Neutrophil (primary cell): ENCODE measurements around the gene HYAL1.

ENCODE experiments used
- H3K27ac ChIP-seq: fragments of 200-600 bp; sonication (generic); 2 replicates; pipeline ENCODE4 v1.5.1; 2016; ENCODE audit warnings: mild to moderate bottlenecking, moderate library complexity
- H3K27me3 ChIP-seq: fragments of 200-600 bp; sonication (generic); 2 replicates; pipeline ENCODE4 v1.6.0; 2016; ENCODE audit warnings: mild to moderate bottlenecking
- H3K36me3 ChIP-seq: fragments of 200-600 bp; sonication (generic); 2 replicates; pipeline ENCODE4 v1.5.1; 2017
- H3K4me1 ChIP-seq, 2 experiments: fragments of 200-600 bp in 1 of 2; sonication (generic) in 1 of 2; 1 replicate in 1 of 2; 2 replicates in 1 of 2; pipeline versions ENCODE4 v1.5.1 to v1.6.1; 2013 to 2016; ENCODE audit warnings: low read depth in 1 of 2, low read length in 1 of 2, mild to moderate bottlenecking in 1 of 2, moderate library complexity in 1 of 2; ENCODE audit not compliant: control insufficient read depth in 1 of 2, insufficient read depth in 1 of 2
- H3K4me3 ChIP-seq, 2 experiments: fragments of 200-600 bp in 1 of 2; sonication (generic) in 1 of 2; 1 replicate in 1 of 2; 2 replicates in 1 of 2; pipeline ENCODE4 v1.5.1; 2013 to 2016; ENCODE audit warnings: low read depth in 1 of 2, low read length in 1 of 2, mild to moderate bottlenecking in 1 of 2, moderate library complexity in 1 of 2
- H3K9me3 ChIP-seq: fragments of 200-600 bp; sonication (generic); 2 replicates; pipeline ENCODE4 v1.5.1; 2016
- TF ChIP-seq, protein P1 (sequence below): fragments of 200-600 bp; sonication (generic); IDR thresholded peaks from 2 replicates; pipeline ENCODE4 v1.5.1; 2016; ENCODE audit warnings: antibody characterized with exemption

The HYAL1 gene

DNA sequence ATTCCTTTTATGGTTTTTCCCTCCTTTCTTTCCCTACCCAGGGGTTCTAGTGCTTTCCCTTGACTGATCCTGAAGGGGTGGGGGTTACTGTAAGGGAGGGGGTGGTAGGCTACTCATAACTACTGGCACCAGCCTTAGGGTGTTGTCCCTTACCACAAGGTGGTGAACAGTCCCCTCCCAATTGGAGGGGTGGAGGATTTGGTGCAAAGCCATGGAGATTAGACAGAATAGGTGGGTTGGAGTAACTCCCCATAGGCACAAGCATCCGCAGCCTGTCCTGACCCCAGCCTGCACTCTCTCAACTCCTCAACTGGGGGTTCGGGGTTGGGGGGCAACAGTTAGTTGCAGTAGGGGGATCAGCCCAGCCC is 21.7 kb upstream of the HYAL1 start:
- TF ChIP-seq, protein P1, sequence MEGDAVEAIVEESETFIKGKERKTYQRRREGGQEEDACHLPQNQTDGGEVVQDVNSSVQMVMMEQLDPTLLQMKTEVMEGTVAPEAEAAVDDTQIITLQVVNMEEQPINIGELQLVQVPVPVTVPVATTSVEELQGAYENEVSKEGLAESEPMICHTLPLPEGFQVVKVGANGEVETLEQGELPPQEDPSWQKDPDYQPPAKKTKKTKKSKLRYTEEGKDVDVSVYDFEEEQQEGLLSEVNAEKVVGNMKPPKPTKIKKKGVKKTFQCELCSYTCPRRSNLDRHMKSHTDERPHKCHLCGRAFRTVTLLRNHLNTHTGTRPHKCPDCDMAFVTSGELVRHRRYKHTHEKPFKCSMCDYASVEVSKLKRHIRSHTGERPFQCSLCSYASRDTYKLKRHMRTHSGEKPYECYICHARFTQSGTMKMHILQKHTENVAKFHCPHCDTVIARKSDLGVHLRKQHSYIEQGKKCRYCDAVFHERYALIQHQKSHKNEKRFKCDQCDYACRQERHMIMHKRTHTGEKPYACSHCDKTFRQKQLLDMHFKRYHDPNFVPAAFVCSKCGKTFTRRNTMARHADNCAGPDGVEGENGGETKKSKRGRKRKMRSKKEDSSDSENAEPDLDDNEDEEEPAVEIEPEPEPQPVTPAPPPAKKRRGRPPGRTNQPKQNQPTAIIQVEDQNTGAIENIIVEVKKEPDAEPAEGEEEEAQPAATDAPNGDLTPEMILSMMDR: no peak
- H3K36me3 ChIP-seq: peaks cover 17% of the 10 kb centered on the region
- H3K9me3 ChIP-seq: no peaks in the 10 kb centered on the region
- no peak overlapping the region for H3K4me3 ChIP-seq
- H3K4me1 ChIP-seq: peaks cover 75 to 80% of the 10 kb centered on the region in 2 experiments
- H3K27me3 ChIP-seq: no peaks in the 10 kb centered on the region
- peak overlapping the region; percentile 95 for H3K27ac ChIP-seq

DNA sequence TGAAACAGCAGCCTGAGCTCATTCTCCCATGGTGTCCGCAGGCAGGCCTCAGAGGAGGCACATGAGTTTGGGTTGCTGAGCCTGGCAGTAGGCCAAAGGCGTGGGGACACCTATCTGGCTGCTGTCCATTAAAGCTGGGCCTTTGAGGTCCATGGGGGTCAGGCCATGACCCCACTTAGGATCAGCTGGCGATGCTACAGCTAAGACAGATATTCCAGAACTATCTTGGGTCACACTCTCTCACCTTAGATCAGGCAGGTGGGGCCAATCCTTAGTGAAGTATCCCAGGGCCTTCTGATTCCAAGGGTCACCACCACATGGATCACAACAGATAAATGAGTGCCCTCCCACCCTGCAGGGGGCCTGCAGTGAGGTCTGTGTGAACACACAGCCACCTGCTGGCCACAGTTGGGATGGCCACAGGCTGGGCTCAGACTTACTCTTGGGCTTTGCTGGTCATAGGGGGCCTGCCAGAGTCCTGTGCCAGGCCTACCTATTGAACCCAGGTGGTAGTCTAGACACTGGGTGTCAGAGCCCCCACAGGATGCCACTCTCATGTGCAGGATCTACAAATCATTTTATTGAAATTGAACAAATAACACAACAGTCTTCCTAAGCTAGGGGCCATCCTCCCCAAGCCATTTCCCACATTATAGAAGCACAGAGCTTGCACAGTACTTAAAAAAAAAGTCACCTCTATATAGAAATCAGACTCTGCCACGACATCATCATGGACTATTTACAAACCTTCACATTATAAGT is 21.2 kb upstream of the HYAL1 start:
- Histone ChIP-seq H3K4me3 (no peak overlapping the region), H3K27ac (peak overlapping the region; percentile 95), H3K9me3 (no peaks in the 10 kb centered on the region), H3K36me3 (peaks cover 11% of the 10 kb centered on the region), H3K27me3 (no peaks in the 10 kb centered on the region), H3K4me1 (peaks cover 80 to 86% of the 10 kb centered on the region in 2 experiments)
- TF ChIP-seq, protein P1: peak; percentile 82

DNA sequence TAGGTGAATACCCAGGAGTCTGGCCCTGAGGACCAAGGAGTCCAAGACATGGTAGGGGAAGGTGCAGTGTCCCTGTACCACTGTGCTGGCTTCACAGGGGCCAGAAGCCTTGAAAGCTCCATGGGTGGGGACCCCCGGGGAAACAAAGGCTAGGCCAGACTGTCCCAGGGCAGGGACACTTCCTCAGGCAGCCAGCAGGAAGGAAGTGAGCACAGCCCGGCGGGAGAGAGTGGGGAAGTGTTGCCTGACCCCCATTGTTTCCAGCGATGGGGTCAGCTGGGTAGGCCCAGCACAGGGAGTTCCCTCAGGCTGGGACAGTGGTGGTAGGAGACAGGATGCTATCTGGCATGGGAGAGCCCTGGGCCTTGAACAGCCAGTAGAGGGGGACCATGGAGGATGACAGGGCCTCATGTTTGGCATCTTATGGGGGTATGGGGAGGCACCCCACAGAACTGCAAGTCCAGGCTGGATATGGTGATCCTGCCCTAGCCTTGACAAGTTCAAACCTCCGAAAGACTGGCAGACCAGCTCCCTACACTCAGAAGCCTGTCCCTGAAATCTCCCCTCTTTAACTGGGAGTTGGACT is 20.3 kb upstream of the HYAL1 start:
- H3K4me1 ChIP-seq: peaks cover 89 to 94% of the 10 kb centered on the region in 2 experiments
- H3K27ac ChIP-seq: peak overlapping the region; percentile 95
- TF ChIP-seq, protein P1: no peak
- peaks cover 6% of the 10 kb centered on the region for H3K36me3 ChIP-seq
- peak overlapping the region; percentile 72 to 77 for H3K4me3 ChIP-seq
- no peaks in the 10 kb centered on the region for H3K27me3 ChIP-seq
- no peaks in the 10 kb centered on the region for H3K9me3 ChIP-seq

DNA sequence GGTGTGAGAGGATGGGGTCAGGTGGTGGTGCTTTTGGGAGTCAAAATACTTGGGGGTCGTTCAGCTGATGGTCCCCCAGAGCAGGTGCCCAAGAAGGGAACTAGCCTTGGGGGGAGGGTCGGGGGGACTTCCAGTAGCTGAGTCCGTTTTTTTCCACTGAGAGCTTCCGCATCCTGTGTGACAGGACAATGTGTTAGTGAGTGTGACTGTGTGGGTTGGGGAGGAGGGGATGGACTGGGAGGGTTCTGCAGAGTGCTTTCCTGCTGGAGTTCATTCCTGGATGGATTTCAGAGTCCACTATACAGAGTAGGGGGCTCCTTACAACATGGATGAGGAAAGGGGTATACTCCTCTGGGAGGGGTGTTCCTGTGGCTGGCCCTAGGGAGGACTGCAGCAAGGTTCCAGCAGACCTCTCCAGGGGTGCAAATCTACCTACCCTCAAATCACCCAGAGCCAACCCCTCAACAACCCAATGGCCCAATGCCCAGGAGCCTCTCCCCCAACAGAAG is 19.8 kb upstream of the HYAL1 start:
- Histone ChIP-seq H3K27me3 (no peaks in the 10 kb centered on the region), H3K9me3 (no peaks in the 10 kb centered on the region), H3K27ac (peak overlapping the region; percentile 95), H3K4me1 (peaks cover 89 to 94% of the 10 kb centered on the region in 2 experiments), H3K4me3 (peak overlapping the region; percentile 72 to 77), H3K36me3 (peaks cover 6% of the 10 kb centered on the region)
- TF ChIP-seq, protein P1: no peak

DNA sequence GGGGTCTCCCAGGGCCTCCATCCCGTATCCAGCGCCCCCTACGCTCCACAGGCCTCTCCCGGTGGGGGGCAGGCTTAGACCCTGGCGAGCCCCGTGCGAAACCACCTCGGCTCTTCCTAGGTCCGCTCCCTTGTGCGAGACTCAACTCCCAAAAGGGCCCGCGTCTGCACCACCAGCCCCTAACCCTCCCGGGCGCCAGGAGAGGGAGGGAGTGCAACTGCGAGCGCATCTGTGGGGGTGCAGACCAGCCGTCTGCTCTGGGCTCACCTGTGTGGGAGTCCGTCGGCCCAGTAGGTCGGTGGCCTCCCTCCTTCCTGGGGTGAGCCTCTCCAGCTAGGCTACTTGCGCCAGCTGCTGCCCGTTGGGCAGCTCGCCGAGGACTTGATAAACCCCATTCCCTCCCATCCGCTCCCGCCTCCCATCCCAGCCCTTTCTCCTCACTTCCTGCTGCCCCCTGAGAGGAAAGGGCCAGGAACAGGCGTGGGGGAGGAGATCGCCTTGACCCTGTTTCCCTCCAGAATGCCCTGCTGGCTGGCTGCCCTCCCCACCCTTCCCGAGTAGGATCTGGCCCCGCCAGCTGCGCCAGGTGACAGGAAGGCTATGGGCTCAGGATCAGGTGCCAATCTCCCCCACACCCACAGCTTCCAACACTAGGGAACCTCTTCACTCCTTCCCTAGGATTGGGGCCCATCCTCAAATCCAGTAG is 19.2 kb upstream of the HYAL1 start, which contains the start of gene HYAL2:
Gene HYAL2, minus strand, starts transcription at position 360 of the 706 bp plus-strand sequence. CDS start 2,256 bp downstream, outside the sequence.
- Histone ChIP-seq H3K27ac (peak within 1 kb of the TSS; percentile 95), H3K36me3 (peaks cover 6% of the 10 kb centered on the region), H3K4me1 (peaks cover 92 to 96% of the 10 kb centered on the region in 2 experiments), H3K27me3 (no peaks in the 10 kb centered on the region), H3K4me3 (peak within 1 kb of the TSS; percentile 72 to 77), H3K9me3 (no peaks in the 10 kb centered on the region)
- TF ChIP-seq, protein P1: no peak
